ENCODE data around the gene AP2S1. TPM values are rescaled to one million over a fixed set of nuclear protein-coding genes. Genes with fewer than 3 reads are reported as not detected.

The AP2S1 gene
- polyA plus RNA-seq, 1 donor from 2014 or later = 167 TPM

- Histone ChIP-seq H3K4me3 (ENCODE audit: low read length) (no peak overlapping the region), H3K36me3 (ENCODE audit: insufficient read depth, low read length) (no peaks in the 10 kb centered on the region), H4K20me1 (ENCODE audit: insufficient read depth) (no peaks in the 10 kb centered on the region), H3K27me3 (ENCODE audit: insufficient read depth, low read depth, low read length) (no peaks in the 10 kb centered on the region), H3K4me2 (ENCODE audit: low read length) (no peak overlapping the region), H3K9me2 (ENCODE audit: insufficient read depth, low read length) (no peaks in the 10 kb centered on the region), H3F3A (ENCODE audit: insufficient read depth, low read length, poor library complexity, severe bottlenecking) (peaks cover 5% of the 10 kb centered on the region), H3K79me2 (replicated peaks; ENCODE audit: insufficient read depth, low read length) (peaks cover 4% of the 10 kb centered on the region), H3K9ac (ENCODE audit: low read length) (no peak overlapping the region), H2AFZ (ENCODE audit: low read depth, low read length) (no peak overlapping the region), H3K9me3 (ENCODE audit: low read length) (no peaks in the 10 kb centered on the region), H3K27ac (ENCODE audit: low read length) (no peak overlapping the region)
- TF ChIP-seq REST (IDR thresholded peaks at IDR 0.05; ENCODE audit: borderline replicate concordance) = no peak
These were observed 2.3 kb downstream of the AP2S1 start for GRCh38 chr19:46848389-46848788.

GRCh38 chr19:46847528-46847927 lies 3.1 kb downstream of the AP2S1 start:
- TF ChIP-seq TAF1 (IDR thresholded peaks at IDR 0.05; ENCODE audit: low read depth) (no peak), SMC3 (conservative IDR thresholded peaks at IDR 0.05; ENCODE audit: poor library complexity) (no peak), POLR2AphosphoS5 (IDR thresholded peaks at IDR 0.05) (no peak), EP300 (conservative IDR thresholded peaks at IDR 0.05; ENCODE audit: poor library complexity, severe bottlenecking) (no peak), CTCF (IDR thresholded peaks at IDR 0.05; ENCODE audit: poor library complexity, severe bottlenecking) (no peak)
- no peak overlapping the region for H3K27ac ChIP-seq (ENCODE audit: low read length)
- no peak overlapping the region for H3K4me3 ChIP-seq (ENCODE audit: low read length)
- no peaks in the 10 kb centered on the region for H3K9me2 ChIP-seq (ENCODE audit: insufficient read depth, low read length)
- no peaks in the 10 kb centered on the region for H3K27me3 ChIP-seq (ENCODE audit: insufficient read depth, low read depth, low read length)
- no peak overlapping the region for H2AFZ ChIP-seq (ENCODE audit: low read depth, low read length)
- H3K4me2 ChIP-seq (ENCODE audit: low read length) = no peak overlapping the region
- H3K9ac ChIP-seq (ENCODE audit: low read length) = no peak overlapping the region
- H3K9me3 ChIP-seq (ENCODE audit: low read length) = no peaks in the 10 kb centered on the region
- no peaks in the 10 kb centered on the region for H4K20me1 ChIP-seq (ENCODE audit: insufficient read depth)
- H3K36me3 ChIP-seq (ENCODE audit: insufficient read depth, low read length) = no peaks in the 10 kb centered on the region
- peaks cover 5% of the 10 kb centered on the region for H3F3A ChIP-seq (ENCODE audit: insufficient read depth, low read length, poor library complexity, severe bottlenecking)
- H3K79me2 ChIP-seq (replicated peaks; ENCODE audit: insufficient read depth, low read length) = peaks cover 4% of the 10 kb centered on the region

GRCh38 chr19:46845959-46846459 lies 4.6 kb downstream of the AP2S1 start:
- H3K27ac ChIP-seq (ENCODE audit: low read length) = no peak overlapping the region
- TF ChIP-seq TAF1 (IDR thresholded peaks at IDR 0.05; ENCODE audit: low read depth) = no peak
- no peak for TF ChIP-seq RAD21 (conservative IDR thresholded peaks at IDR 0.05)
- no peak for TF ChIP-seq REST (IDR thresholded peaks at IDR 0.05; ENCODE audit: borderline replicate concordance)
- TF ChIP-seq CTCF (IDR thresholded peaks at IDR 0.05; ENCODE audit: poor library complexity, severe bottlenecking) = no peak
- no peak for TF ChIP-seq POLR2AphosphoS5 (IDR thresholded peaks at IDR 0.05)
- no peak for TF ChIP-seq EZH2 (IDR thresholded peaks at IDR 0.05; ENCODE audit: borderline replicate concordance, insufficient read depth, low read length, poor library complexity, severe bottlenecking)
- TF ChIP-seq EP300 (conservative IDR thresholded peaks at IDR 0.05; ENCODE audit: poor library complexity, severe bottlenecking) = no peak
- no peak for TF ChIP-seq SMC3 (conservative IDR thresholded peaks at IDR 0.05; ENCODE audit: poor library complexity)
- no peak overlapping the region for H3K9ac ChIP-seq (ENCODE audit: low read length)
- H3K4me2 ChIP-seq (ENCODE audit: low read length) = no peak overlapping the region
- peaks cover 4% of the 10 kb centered on the region for H3K79me2 ChIP-seq (replicated peaks; ENCODE audit: insufficient read depth, low read length)
- no peak overlapping the region for H3K4me3 ChIP-seq (ENCODE audit: low read length)
- H3K36me3 ChIP-seq (ENCODE audit: insufficient read depth, low read length) = no peaks in the 10 kb centered on the region
- no peaks in the 10 kb centered on the region for H3K9me3 ChIP-seq (ENCODE audit: low read length)
- H3F3A ChIP-seq (ENCODE audit: insufficient read depth, low read length, poor library complexity, severe bottlenecking) = peaks cover 5% of the 10 kb centered on the region
- no peaks in the 10 kb centered on the region for H4K20me1 ChIP-seq (ENCODE audit: insufficient read depth)
- no peaks in the 10 kb centered on the region for H3K9me2 ChIP-seq (ENCODE audit: insufficient read depth, low read length)
- H2AFZ ChIP-seq (ENCODE audit: low read depth, low read length) = no peak overlapping the region
- no peaks in the 10 kb centered on the region for H3K27me3 ChIP-seq (ENCODE audit: insufficient read depth, low read depth, low read length)
